GM18907 (cell line): ENCODE data around the gene POLD2.

ENCODE experiments used
- ATAC-seq: cut with Tn5 transposase; IDR thresholded peaks from one replicate; pipeline ENCODE4 v1.9.1; 2021; ENCODE audit warnings: mild to moderate bottlenecking, moderate library complexity; ENCODE audit not compliant: unreplicated experiment

Gene POLD2

DNA sequence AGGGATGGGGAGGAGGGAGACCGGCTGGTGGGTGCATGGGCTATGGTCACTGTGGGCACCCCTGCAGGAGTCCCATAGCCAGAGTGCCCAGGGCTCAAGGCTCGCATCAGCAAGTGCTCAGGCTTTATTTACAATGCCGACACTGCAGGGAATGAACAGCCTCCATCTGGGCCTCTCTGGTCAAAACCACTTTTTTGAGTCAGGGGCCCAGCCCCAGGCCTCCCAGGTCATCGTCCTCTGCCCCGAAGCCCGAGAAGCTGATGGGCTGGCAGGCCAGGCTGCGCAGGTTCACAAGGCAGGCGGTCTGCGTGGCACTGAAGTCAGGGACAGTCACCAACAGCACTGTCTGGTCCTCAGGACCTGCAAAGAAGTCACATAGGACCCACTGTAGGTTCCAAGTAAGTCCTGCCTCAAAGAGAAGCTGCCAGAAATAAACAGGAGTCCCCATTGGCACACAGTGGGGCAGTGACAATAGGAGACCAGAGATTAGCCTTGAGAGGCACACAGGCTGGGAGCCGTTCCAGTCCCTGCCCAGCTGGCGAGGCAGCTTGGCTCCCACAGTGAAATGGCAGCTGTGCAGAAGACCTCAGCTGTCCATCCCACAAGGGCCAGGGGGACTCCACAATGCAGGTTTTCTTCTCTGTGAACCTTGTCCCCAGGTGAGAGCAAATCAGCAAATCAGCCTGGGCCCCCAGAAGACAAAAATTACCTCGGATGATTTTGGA is 8.6 kb downstream of the POLD2 start:
- ATAC-seq, result no peak

GRCh38 chr7:44113764-44114354 is 9.5 kb downstream of the POLD2 start:
- ATAC-seq, result no peak

- ATAC-seq, result no peak
These were observed 10.2 kb downstream of the POLD2 start for GRCh38 chr7:44112997-44113763.

GRCh38 chr7:44112231-44112996 is 10.9 kb downstream of the POLD2 start:
- no peak for ATAC-seq

GRCh38 chr7:44111761-44112160 is 11.6 kb downstream of the POLD2 start:
- ATAC-seq, result no peak

DNA sequence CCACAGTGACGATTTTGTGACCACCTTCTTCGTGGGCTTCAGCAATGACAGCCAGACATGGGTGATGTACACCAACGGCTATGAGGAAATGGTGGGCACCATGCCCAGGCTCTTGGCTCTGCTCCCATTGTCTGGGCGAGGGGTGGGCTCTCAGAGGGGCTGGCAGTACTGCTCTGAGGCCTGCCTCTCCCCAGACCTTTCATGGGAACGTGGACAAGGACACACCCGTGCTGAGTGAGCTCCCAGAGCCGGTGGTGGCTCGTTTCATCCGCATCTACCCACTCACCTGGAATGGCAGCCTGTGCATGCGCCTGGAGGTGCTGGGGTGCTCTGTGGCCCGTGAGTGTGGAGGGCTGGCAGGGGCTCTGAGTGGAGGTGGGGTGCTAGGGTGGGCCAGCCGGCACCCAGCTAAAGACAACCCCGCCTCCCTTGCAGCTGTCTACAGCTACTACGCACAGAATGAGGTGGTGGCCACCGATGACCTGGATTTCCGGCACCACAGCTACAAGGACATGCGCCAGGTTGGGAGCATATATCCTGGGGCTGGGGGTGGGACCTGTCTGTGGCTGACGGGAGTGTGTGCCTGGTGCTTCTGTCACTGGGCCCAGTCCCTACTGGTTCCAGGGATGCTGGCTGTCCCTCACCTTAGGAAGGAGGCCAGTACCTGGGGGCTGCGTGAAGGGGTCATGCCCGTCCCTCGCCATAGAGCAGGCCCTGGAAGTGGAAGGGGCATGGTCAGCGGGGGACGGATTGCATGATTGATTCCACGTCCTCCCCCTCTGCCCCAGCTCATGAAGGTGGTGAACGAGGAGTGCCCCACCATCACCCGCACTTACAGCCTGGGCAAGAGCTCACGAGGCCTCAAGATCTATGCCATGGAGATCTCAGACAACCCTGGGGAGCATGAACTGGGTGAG is 12.4 kb downstream of the POLD2 start:
- no peak for ATAC-seq

- no peak for ATAC-seq
These were observed 13.4 kb downstream of the POLD2 start for GRCh38 chr7:44109991-44110390.

DNA sequence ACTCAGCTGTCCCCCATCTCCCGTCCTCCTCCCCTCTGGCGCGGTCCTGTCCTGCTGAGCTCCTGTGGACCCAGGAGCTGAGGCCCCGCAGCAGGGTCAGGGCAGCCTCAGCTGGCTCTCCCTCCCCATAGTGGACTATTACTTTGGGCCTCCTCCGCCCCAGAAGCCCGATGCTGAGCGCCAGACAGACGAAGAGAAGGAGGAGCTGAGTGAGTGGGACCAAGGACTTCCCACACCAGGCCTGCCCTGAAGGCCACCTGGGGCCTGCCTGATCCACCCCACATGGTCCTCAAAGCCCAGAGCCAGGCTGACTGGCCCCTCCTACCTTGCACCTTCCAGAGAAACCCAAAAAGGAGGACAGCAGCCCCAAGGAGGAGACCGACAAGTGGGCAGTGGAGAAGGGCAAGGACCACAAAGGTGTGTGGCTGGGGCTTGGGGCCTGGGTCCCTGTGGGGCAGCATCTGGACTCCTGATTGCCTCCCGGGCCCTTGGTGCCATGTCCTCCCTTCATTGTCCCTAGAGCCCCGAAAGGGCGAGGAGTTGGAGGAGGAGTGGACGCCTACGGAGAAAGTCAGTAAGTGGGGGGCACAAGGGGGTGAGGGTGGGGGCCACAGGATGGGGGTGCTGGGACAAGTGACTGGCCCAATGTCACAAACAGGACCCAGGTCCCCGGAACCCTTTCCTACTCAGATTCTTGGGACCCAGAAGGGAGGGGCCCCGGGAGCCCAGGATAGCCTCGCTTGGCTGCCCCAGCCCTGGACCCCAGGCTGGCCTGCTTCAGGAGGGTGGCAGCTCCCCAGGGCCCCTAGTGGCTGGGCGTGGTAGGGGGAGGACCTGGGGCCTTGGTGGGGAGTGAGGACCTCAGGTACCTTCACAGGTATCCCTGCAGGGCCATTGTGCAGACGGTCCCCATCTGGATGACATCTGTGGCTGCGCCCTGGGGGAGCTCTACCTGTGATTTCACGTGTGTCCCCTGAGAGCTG is 14.3 kb downstream of the POLD2 start:
- ATAC-seq, result no peak

GRCh38 chr7:44107961-44108767 is 15.2 kb downstream of the POLD2 start:
- ATAC-seq, result no peak

DNA sequence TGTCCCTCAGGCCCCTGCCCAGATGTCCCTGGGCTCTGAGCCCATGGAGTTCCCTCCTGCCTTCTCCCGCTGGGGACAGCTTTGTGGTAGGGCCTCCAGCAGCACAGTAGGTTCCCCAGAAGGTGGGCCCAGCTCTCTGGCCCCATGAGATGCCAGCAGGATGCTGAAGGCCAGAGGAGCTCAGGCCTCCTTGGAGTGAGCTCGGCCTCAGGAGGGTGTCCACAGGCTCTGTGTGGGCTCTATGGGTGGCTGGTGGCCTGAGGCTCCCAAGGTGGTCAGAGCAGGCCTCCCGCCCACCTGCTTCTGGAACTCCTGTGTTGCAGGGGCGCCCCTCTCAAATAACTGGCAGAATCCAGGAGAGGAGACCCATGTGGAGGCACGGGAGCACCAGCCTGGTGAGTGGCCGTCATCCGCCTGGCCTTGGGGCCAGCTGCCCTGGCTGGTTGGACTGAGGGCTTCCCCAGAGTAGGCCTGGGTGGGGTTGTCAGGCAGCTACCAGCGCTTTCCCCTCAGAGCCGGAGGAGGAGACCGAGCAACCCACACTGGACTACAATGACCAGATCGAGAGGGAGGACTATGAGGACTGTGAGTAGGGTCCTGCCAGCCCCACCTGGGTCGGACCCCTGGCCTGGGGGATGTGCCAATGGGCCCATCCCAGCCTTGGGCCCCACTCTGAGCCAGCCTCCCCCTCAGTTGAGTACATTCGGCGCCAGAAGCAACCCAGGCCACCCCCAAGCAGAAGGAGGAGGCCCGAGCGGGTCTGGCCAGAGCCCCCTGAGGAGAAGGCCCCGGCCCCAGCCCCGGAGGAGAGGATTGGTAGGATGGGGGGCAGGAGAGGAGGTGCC is 16.0 kb downstream of the POLD2 start:
- no peak for ATAC-seq

DNA sequence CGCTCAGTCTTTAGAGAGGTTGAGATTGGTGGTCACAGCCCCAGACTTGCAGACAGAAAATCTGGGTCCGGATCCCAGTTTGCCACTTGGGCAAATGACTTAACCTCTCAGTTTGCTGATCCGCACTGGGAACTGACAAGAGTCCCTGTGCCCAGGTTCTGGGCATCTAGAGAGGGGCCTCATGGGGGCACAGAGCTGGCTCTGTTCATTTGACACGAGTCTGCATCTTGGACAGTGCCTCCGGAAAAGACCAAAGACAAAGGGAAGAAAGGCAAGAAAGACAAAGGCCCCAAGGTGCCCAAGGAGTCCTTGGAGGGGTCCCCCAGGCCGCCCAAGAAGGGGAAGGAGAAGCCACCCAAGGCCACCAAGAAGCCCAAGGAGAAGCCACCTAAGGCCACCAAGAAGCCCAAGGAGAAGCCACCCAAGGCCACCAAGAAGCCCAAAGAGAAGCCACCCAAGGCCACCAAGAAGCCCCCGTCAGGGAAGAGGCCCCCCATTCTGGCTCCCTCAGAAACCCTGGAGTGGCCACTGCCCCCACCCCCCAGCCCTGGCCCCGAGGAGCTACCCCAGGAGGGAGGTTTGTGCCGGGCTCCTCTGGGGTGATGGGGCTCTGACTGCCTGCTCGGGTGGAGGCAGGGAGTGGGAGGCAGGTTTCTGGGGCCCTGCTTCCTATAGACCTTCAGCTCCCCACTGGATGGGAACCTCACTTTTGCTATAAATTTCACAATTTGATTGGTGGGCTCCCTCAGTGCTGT is 16.9 kb downstream of the POLD2 start:
- ATAC-seq, result no peak

GRCh38 chr7:44105832-44106231 is 17.5 kb downstream of the POLD2 start:
- ATAC-seq, result no peak

DNA sequence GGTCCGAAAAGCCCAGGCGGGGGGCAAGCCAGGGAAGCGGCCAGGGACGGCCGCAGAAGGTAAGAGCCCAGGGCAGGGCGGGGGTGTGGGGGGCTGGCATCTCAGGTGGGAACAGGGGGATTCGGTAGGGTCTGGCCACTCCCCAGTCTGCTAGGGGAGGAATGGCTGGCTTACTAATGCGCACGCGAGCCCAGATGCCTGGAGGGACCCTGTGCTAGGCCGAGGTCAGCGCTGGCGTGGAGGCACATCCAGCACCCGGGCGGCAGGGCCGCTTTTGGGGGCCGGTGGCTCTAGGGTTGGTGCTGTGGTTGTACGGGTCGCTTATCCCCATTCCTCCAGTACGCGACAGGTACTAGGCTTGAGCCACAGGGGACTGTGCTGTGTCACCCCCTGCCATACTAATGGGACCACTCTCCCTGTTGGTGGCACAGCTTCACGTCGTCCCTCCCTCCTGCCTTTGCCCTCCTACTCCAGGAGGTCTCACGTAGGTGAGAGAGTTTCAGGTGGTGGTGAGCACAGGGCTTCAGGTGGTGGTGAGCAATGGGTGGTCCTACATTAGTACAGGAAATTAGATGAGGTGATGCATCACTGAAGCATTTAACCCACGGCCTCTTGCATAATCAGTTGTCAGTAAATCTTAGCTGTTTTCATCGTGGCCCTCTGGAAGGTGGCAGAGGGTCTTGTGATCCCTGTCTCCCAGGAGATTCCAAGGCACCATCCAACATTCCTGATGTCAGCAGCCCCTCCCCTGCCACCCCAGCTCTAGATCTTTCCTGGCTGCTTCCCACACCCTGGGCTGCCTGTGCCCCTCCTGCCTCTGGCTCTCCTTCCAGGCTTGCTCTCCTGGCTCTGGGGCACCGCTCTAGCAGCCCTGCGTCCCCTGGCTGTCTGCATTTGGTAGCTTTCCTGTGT is 18.2 kb downstream of the POLD2 start:
- no peak for ATAC-seq

GRCh38 chr7:44103923-44104859 is 19.2 kb downstream of the POLD2 start, which contains the start of gene AEBP1:
Gene AEBP1, plus strand, starts transcription at chr7:44104345. Its CDS starts 321 bp downstream, at chr7:44104666.
- no peak for ATAC-seq
